Stimulated activated CD8-positive, alpha-beta memory T cell treated with anti-CD3 and anti-CD28 coated beads, Interleukin-12 subunit alpha, Interleukin-12 subunit beta, amount 100 ng/mL, for 4 hours (primary cell): ENCODE measurements around the gene RSL1D1.
"Not testable (repeated sequence)": the region's sequence is repeated elsewhere in the genome, so short reads cannot be mapped to it uniquely, and the experiment has no call there.

Experiments
- DNase-seq: peaks from one replicate; pipeline ENCODE4 v3.0.0-alpha.2; 2020; ENCODE audit warnings: low read depth

Gene RSL1D1

GRCh38 chr16:11797166-11797956, 54.0 kb downstream of the RSL1D1 start, which contains the start of gene ZC3H7A:
Gene ZC3H7A (minus strand): TSS chr16:11797258. CDS start chr16:11782354, 14,904 bp downstream.
- DNase-seq: peak; percentile 90

- peak; percentile 19 for DNase-seq
These were observed 54.8 kb downstream of the RSL1D1 start for GRCh38 chr16:11796227-11797165.

- DNase-seq: no peak
These were observed 55.5 kb downstream of the RSL1D1 start for GRCh38 chr16:11795887-11796226.

GRCh38 chr16:11794996-11795886, 56.1 kb downstream of the RSL1D1 start:
- no peak for DNase-seq

- DNase-seq: no peak
These were observed 56.9 kb downstream of the RSL1D1 start for GRCh38 chr16:11794447-11794846.

- DNase-seq: no peak
These were observed 57.5 kb downstream of the RSL1D1 start for GRCh38 chr16:11793840-11794239.

- no peak for DNase-seq
These were observed 58.7 kb downstream of the RSL1D1 start for GRCh38 chr16:11792410-11793241.

GRCh38 chr16:11791144-11791828, 60.1 kb downstream of the RSL1D1 start:
- no peak for DNase-seq

GRCh38 chr16:11788914-11789313, 62.4 kb downstream of the RSL1D1 start:
- no peak for DNase-seq

GRCh38 chr16:11784980-11785599, 66.3 kb downstream of the RSL1D1 start:
- DNase-seq: not testable (repeated sequence)

GRCh38 chr16:11784381-11784780, 67.0 kb downstream of the RSL1D1 start:
- not testable (repeated sequence) for DNase-seq

GRCh38 chr16:11784038-11784369, 67.3 kb downstream of the RSL1D1 start:
- DNase-seq: no peak
